ENCODE results near the gene CRK.

GRCh38 chr17:1503699-1504098 is 47.7 kb upstream of the CRK start:
- TF ChIP-seq, protein P1, sequence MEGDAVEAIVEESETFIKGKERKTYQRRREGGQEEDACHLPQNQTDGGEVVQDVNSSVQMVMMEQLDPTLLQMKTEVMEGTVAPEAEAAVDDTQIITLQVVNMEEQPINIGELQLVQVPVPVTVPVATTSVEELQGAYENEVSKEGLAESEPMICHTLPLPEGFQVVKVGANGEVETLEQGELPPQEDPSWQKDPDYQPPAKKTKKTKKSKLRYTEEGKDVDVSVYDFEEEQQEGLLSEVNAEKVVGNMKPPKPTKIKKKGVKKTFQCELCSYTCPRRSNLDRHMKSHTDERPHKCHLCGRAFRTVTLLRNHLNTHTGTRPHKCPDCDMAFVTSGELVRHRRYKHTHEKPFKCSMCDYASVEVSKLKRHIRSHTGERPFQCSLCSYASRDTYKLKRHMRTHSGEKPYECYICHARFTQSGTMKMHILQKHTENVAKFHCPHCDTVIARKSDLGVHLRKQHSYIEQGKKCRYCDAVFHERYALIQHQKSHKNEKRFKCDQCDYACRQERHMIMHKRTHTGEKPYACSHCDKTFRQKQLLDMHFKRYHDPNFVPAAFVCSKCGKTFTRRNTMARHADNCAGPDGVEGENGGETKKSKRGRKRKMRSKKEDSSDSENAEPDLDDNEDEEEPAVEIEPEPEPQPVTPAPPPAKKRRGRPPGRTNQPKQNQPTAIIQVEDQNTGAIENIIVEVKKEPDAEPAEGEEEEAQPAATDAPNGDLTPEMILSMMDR (IDR thresholded peaks at IDR 0.05; ENCODE audit: insufficient read depth, low read depth, low read length), result no peak
- no peak for TF ChIP-seq EZH2 (IDR thresholded peaks at IDR 0.05; ENCODE audit: insufficient read depth, low read length)

Data from astrocyte (in vitro differentiated cells and primary cell).